ENCODE measurements around the gene MRGPRX3. TPM values are rescaled to one million over a fixed set of nuclear protein-coding genes. Genes with fewer than 3 reads are reported as not detected.

MRGPRX3 gene
- total and polyA plus RNA-seq, 2 of the 13 experiments (the other 11 are each of a cell fraction or from before 2014, with no cell fraction given), result 0.53 TPM; not detected in 1

GRCh38 chr11:18105802-18106574 is 26.4 kb upstream of the MRGPRX3 start, which contains the start of gene SAAL1 (continued):
- no peak; the same call in 1 of the 2 replicates for TF ChIP-seq ELK4 (CRISPR knock-in tag; IDR thresholded peaks at IDR 0.05; ENCODE audit: borderline replicate concordance)
- peak; percentile 71 for TF ChIP-seq RBM39 (IDR thresholded peaks at IDR 0.05; ENCODE audit: low read depth, low read length, poor library complexity, severe bottlenecking)
- peak; percentile 68; the same call in 1 of the 3 replicates for TF ChIP-seq MXI1 (IDR thresholded peaks at IDR 0.05; ENCODE audit: borderline replicate concordance, low read depth, low read length)
- 0 out of 2 replicates have a peak, but pooled peaks have one; percentile 72 for TF ChIP-seq ZNF383 (CRISPR knock-in tag; IDR thresholded peaks at IDR 0.05; ENCODE audit: borderline replicate concordance)
- no peak for TF ChIP-seq ZSCAN12 (CRISPR knock-in tag; IDR thresholded peaks at IDR 0.05)
- TF ChIP-seq ZNF639 (CRISPR knock-in tag; conservative IDR thresholded peaks at IDR 0.05), result peak; percentile 70; the same call in 1 of the 2 replicates
- no peak for TF ChIP-seq FOXP1 (IDR thresholded peaks at IDR 0.05)
- TF ChIP-seq FOXP1 (CRISPR knock-in tag; IDR thresholded peaks at IDR 0.05), result no peak
- peak; percentile 56 for TF ChIP-seq STAG1 (CRISPR knock-in tag; IDR thresholded peaks at IDR 0.05)
- peak; percentile 99 for TF ChIP-seq ZMYM4 (CRISPR knock-in tag; IDR thresholded peaks at IDR 0.05)
- no peak for TF ChIP-seq ZNF550 (CRISPR knock-in tag; IDR thresholded peaks at IDR 0.05; ENCODE audit: borderline replicate concordance)
- TF ChIP-seq MIER2 (CRISPR knock-in tag; IDR thresholded peaks at IDR 0.05), result peak; percentile 87
- no peak for TF ChIP-seq NFE2L1 (CRISPR knock-in tag; IDR thresholded peaks at IDR 0.05; ENCODE audit: borderline replicate concordance)
- no peak for TF ChIP-seq ZNF282 (IDR thresholded peaks at IDR 0.05; ENCODE audit: partially characterized antibody)
- no peak for TF ChIP-seq SOX6 (IDR thresholded peaks at IDR 0.05)
- peak; percentile 75 for TF ChIP-seq SOX6 (CRISPR knock-in tag; IDR thresholded peaks at IDR 0.05)
- TF ChIP-seq ZBTB20 (CRISPR knock-in tag; IDR thresholded peaks at IDR 0.05; ENCODE audit: borderline replicate concordance, low read depth), result 0 out of 2 replicates have a peak, but pooled peaks have one; percentile 53
- TF ChIP-seq SP5 (CRISPR knock-in tag; IDR thresholded peaks at IDR 0.05; ENCODE audit: borderline replicate concordance, low read depth), result no peak
- peak; percentile 73 for TF ChIP-seq CBX1 (IDR thresholded peaks at IDR 0.05; ENCODE audit: low read depth)
- peak; percentile 59; the same call in 1 of the 2 replicates for TF ChIP-seq MEIS1 (CRISPR knock-in tag; IDR thresholded peaks at IDR 0.05; ENCODE audit: borderline replicate concordance)
- peak; percentile 100 for TF ChIP-seq ZNF574 (CRISPR knock-in tag; IDR thresholded peaks at IDR 0.05)
- TF ChIP-seq ZSCAN9 (CRISPR knock-in tag; IDR thresholded peaks at IDR 0.05; ENCODE audit: borderline replicate concordance), result no peak
- TF ChIP-seq SALL2 (CRISPR knock-in tag; IDR thresholded peaks at IDR 0.05), result peak; percentile 88
- peak; percentile 97 for TF ChIP-seq KMT2B (CRISPR knock-in tag; IDR thresholded peaks at IDR 0.05)
- TF ChIP-seq PRPF4 (IDR thresholded peaks at IDR 0.05; ENCODE audit: low read depth, low read length, poor library complexity, severe bottlenecking), result no peak

All from HepG2 (cell line).